GM12878 (cell line): Measurements from ENCODE around the gene THADA. TPM values are rescaled to one million over a fixed set of nuclear protein-coding genes. Genes with fewer than 3 reads are reported as not detected.

Experiments
- ATAC-seq: fragments of 200-7000 bp; cut with Tn5 transposase; 3 replicates; pipeline ENCODE4 v1.9.1; 2020; ENCODE audit warnings: mild to moderate bottlenecking, moderate library complexity
- BruUV-seq: library from RNA; stranded (reverse); fragments of 400-500 nt; replicated peaks from 2 replicates; lab custom pipeline; 2021; lab: Mats Ljungman, UMichigan
- CTCF ChIA-PET: fragments of 300-600 bp; sonication (Branson Sonifier 250); formaldehyde crosslinking; extraction: SDS; loops from one replicate; lab custom pipeline; 2021; ENCODE audit warnings: inconsistent platforms; lab: Yijun Ruan, JAX
- POLR2A ChIA-PET: fragments of 350-600 bp; formaldehyde crosslinking; extraction: SDS; loops from one replicate; lab custom pipeline; 2021; ENCODE audit warnings: inconsistent platforms; lab: Charles Lee
- RAD21 ChIA-PET: fragments of 300-600 bp; sonication (Branson Sonifier 250); formaldehyde crosslinking; loops from one replicate; lab custom pipeline; 2023; ENCODE audit warnings: antibody characterized with exemption; ENCODE audit not compliant: unreplicated experiment; lab: Charles Lee
- SMC1A ChIA-PET: fragments of 300-600 bp; sonication (Branson Sonifier 250); formaldehyde crosslinking; loops from one replicate; lab custom pipeline; 2023; ENCODE audit not compliant: unreplicated experiment, uncharacterized antibody; lab: Charles Lee
- DNase-seq: peaks from one replicate; pipeline ENCODE4 v3.0.0-alpha.2; 2011; ENCODE audit warnings: low read depth, low spot score
- FAIRE-seq: peaks from 3 replicates; lab custom pipeline; 2011; peaks lifted over from hg19 to GRCh38; lab: Jason Lieb, UNC
- H2AFZ ChIP-seq: 2 replicates; pipeline ENCODE4 v1.6.0; 2011; ENCODE audit warnings: low read depth, low read length, control low read depth; ENCODE audit not compliant: control insufficient read depth
- H3K27ac ChIP-seq: 2 replicates; pipeline ENCODE4 v1.5.1; 2011; ENCODE audit warnings: control low read depth; ENCODE audit not compliant: control insufficient read depth, insufficient read depth
- H3K27me3 ChIP-seq, 2 experiments: replicated peaks in 1 of 2; 2 replicates each; pipeline versions ENCODE4 v1.6.0 to v1.6.1; 2011; ENCODE audit warnings: low read length in 1 of 2; ENCODE audit not compliant: control insufficient read depth in 2 of 2, insufficient read depth in 2 of 2
- H3K36me3 ChIP-seq, 2 experiments: 2 replicates each; pipeline ENCODE4 v1.5.1; 2011; ENCODE audit warnings: low read length in 1 of 2; ENCODE audit not compliant: control insufficient read depth in 2 of 2, insufficient read depth in 2 of 2
- H3K4me1 ChIP-seq: 2 replicates; pipeline ENCODE4 v1.6.1; 2011; ENCODE audit warnings: mild to moderate bottlenecking, low read length, moderate library complexity, mixed read lengths; ENCODE audit not compliant: control insufficient read depth, insufficient read depth
- H3K4me2 ChIP-seq: 2 replicates; pipeline ENCODE4 v1.6.0; 2011; ENCODE audit warnings: control low read depth; ENCODE audit not compliant: control insufficient read depth, insufficient read depth
- H3K4me3 ChIP-seq: fragments of 200-600 bp; sonication (generic); 2 replicates; pipeline ENCODE4 v1.5.1; 2016
- H3K79me2 ChIP-seq: 2 replicates; pipeline ENCODE4 v1.6.0; 2011; ENCODE audit warnings: low read length; ENCODE audit not compliant: control insufficient read depth, insufficient read depth
- H3K9ac ChIP-seq: 2 replicates; pipeline ENCODE4 v1.8.0; 2011; ENCODE audit warnings: low read length, control low read depth, mixed read lengths; ENCODE audit not compliant: control insufficient read depth, insufficient read depth
- H3K9me3 ChIP-seq: replicated peaks from 3 replicates; pipeline ENCODE4 v1.5.1; 2011; ENCODE audit warnings: mild to moderate bottlenecking, low read length; ENCODE audit not compliant: control insufficient read depth, insufficient read depth
- H4K20me1 ChIP-seq: 2 replicates; pipeline ENCODE4 v1.6.0; 2011; ENCODE audit not compliant: control insufficient read depth, insufficient read depth
- MTA3 ChIP-seq: IDR thresholded peaks from 2 replicates; pipeline ENCODE4 v1.6.1; 2012; ENCODE audit warnings: low read length, inconsistent platforms, borderline replicate concordance
- MXI1 ChIP-seq: fragments of 150-350 bp; IDR thresholded peaks from 2 replicates; pipeline ENCODE4 v1.6.1; 2011; ENCODE audit warnings: low read depth, mild to moderate bottlenecking, inconsistent platforms, low read length, improper control_type of control experiment
- MYB ChIP-seq: fragments of 150-350 bp; IDR thresholded peaks from 2 replicates; pipeline ENCODE4 v1.6.1; 2014; ENCODE audit warnings: mild to moderate bottlenecking, low read depth, low read length, borderline replicate concordance
- PML ChIP-seq: IDR thresholded peaks from 2 replicates; pipeline ENCODE4 v1.6.1; 2012; ENCODE audit warnings: low read length, inconsistent platforms
- RAD21 ChIP-seq: IDR thresholded peaks from 2 replicates; pipeline ENCODE4 v1.6.1; 2011; ENCODE audit warnings: mild to moderate bottlenecking, low read depth, low read length, moderate library complexity; ENCODE audit not compliant: insufficient read depth
- RELA ChIP-seq: fragments of 450-650 bp; IDR thresholded peaks from 2 replicates; pipeline ENCODE4 v1.8.0; 2014; ENCODE audit warnings: borderline replicate concordance; ENCODE audit not compliant: partially characterized antibody
- SMARCA5 ChIP-seq: fragments of 450-650 bp; IDR thresholded peaks from 2 replicates; pipeline ENCODE4 v1.6.1; 2017; ENCODE audit warnings: mild to moderate bottlenecking
- TBL1XR1 ChIP-seq: IDR thresholded peaks from 2 replicates; pipeline ENCODE4 v1.6.1; 2012; ENCODE audit warnings: low read depth, low read length, improper control_type of control experiment
- YY1 ChIP-seq: IDR thresholded peaks from 2 replicates; pipeline ENCODE4 v1.6.1; 2011; ENCODE audit warnings: low read depth, mild to moderate bottlenecking, low read length
- WGBS: methylation state at CpG from one replicate; pipeline ENCODE4 v1.1.6; 2016; ENCODE audit warnings: low lambda C conversion rate; ENCODE audit not compliant: insufficient replicate concordance, insufficient coverage; ENCODE audit errors: missing lambda C conversion rate; 5-methylcytosine and 5-hydroxymethylcytosine counted together
- in situ Hi-C: fragments of 300-500 bp; cut with MboI; formaldehyde crosslinking; loops from 9 replicates; pipeline ENCODE4 v1.14.3; 2018; ENCODE audit warnings: mixed read lengths
- intact Hi-C: fragments of 100-400 bp; cut with micrococcal nuclease; formaldehyde crosslinking; loops from one replicate; pipeline ENCODE4 v1.14.2; 2022; ENCODE audit not compliant: unreplicated experiment
- polyA plus RNA-seq, 11 experiments: library from polyadenylated mRNA; depleted of rRNA in 4 of 11; unstranded in 6 of 11; stranded (reverse) in 5 of 11; fragments of >200 nt; fragmentation: Nextera tagmentation in 4 of 11; fragmentation: Illumina TruSeq in 1 of 11; extraction: Ambion mirVana in 4 of 11; extraction: Trizol in 1 of 11; gene quantifications; 1 replicate in 1 of 11; 2 replicates in 10 of 11; pipeline versions ENCODE4 v1.2.1 to v1.2.3, GENCODE V29; 2011 to 2016; ENCODE audit warnings: inconsistent platforms in 2 of 11, missing spikeins in 2 of 11, low read depth in 1 of 11
- total RNA-seq, 4 experiments: library from RNA; depleted of rRNA in 3 of 4; stranded (reverse); fragments of >200 nt in 3 of 4; fragmentation: Illumina TruSeq in 1 of 4; extraction: Trizol in 1 of 4; gene quantifications; 2 replicates each; pipeline versions ENCODE4 v1.2.1 to v1.2.3, GENCODE V29; 2013 to 2021
- TF ChIP-seq, protein P1 (sequence below): fragments of 450-650 bp; IDR thresholded peaks from 2 replicates; pipeline ENCODE4 v1.6.1; 2016; ENCODE audit warnings: mild to moderate bottlenecking
- TF ChIP-seq, protein P2 (sequence below), 3 experiments: IDR thresholded peaks in 2 of 3; conservative IDR thresholded peaks in 1 of 3; 2 replicates each; pipeline ENCODE4 v1.5.1; 2011; ENCODE audit warnings: low read depth in 3 of 3, low read length in 3 of 3, mild to moderate bottlenecking in 3 of 3, control low read depth in 2 of 3, moderate library complexity in 2 of 3, inconsistent platforms in 1 of 3, mixed read lengths in 1 of 3; ENCODE audit not compliant: control insufficient read depth in 2 of 3, insufficient read depth in 1 of 3; ENCODE audit errors: extremely low read depth in 1 of 3
- TF ChIP-seq, protein P3 (sequence below): fragments of 450-650 bp; IDR thresholded peaks from 2 replicates; pipeline ENCODE4 v1.6.1; 2016; ENCODE audit warnings: mild to moderate bottlenecking

THADA gene
- total and polyA plus RNA-seq, 10 of the 15 experiments (the other 5 are each of a cell fraction or from before 2014, with no cell fraction given) = 14.6 to 33.2 (median 23.2) TPM

DNA sequence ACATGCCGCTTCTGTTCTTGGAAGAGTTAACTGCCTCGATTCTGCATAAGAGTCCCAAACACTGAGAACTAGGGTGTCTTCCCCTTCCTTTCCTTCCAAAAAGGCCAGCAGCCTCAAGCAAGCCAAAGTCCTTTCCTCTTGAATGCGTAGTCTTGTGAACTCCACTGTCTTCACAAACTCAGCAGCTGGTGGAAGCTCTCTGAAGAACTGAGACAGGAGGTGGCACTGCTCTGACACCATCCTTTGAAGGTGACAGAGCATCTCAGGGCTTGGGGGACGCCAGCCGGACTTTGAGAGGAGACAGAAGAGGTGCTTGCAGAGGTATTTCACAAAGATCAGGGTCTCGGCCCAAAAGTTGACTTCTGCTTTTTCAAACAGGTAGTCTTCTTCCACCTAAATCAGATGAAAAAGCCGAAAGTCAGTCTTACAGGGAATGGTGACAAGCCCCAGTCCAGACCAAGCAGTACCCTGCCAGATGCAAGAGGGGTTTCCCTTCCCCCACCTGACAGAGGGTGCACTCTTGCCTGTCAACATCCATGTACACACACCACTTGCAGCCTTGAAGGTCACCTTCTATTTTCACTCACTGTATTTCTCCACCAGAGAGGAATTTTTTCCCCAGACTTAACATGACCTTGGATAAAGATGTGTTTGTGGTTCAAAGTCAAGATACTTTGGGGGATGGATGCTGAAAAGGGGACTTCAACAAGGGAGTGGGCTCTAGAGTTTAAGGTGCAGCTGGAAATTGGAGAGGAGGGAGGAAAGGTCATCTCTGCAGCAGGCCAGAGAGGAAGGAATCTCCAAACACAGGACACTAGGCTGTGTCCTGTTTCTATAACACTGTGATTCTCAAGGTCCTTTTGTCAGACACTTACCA lies 364.6 kb downstream of the THADA start:
- POLR2A ChIA-PET = no interaction called here
- ATAC-seq (no peak), FAIRE-seq (no peak), DNase-seq (no peak)
- H3K4me1 ChIP-seq = peaks cover 26% of the 10 kb centered on the region
- peaks cover 17% of the 10 kb centered on the region for H3K79me2 ChIP-seq
- no TSS peak for BruUV-seq
- no peak overlapping the region for H3K4me2 ChIP-seq
- H3K9me3 ChIP-seq = no peaks in the 10 kb centered on the region
- in situ Hi-C loops = loop anchor here (5.0 kb wide), 3 partner anchors 104 to 284 kb away; no protein-coding TSS in a partner anchor
- CTCF ChIA-PET = interaction anchor here (1.0 to 5.2 kb wide), 4 partner anchors 10 to 346 kb away, joined by 3 to 128 read pairs (median 23); no protein-coding TSS in a partner anchor
- H3K9ac ChIP-seq = no peak overlapping the region
- intact Hi-C loops = no loop called here
- RAD21 ChIA-PET = interaction anchor here (5.8 kb wide), 1 partner anchor 254 kb away, joined by 114 read pairs; no protein-coding TSS in a partner anchor
- no peak overlapping the region for H3K4me3 ChIP-seq
- H2AFZ ChIP-seq = no peak overlapping the region
- H3K27ac ChIP-seq = no peak overlapping the region
- no peaks in the 10 kb centered on the region for H4K20me1 ChIP-seq
- SMC1A ChIA-PET = interaction anchor here (0.6 to 7.2 kb wide), 5 partner anchors 57 to 307 kb away, joined by 3 to 170 read pairs (median 36); no protein-coding TSS in a partner anchor
- H3K36me3 ChIP-seq = peaks cover 0 to 3% of the 10 kb centered on the region in 2 experiments; a peak in 2 of 4 replicates
- 90% methylated on average over 7 of the region's 7 CpGs for WGBS
- no peaks in the 10 kb centered on the region for H3K27me3 ChIP-seq
- TF ChIP-seq, protein P1, sequence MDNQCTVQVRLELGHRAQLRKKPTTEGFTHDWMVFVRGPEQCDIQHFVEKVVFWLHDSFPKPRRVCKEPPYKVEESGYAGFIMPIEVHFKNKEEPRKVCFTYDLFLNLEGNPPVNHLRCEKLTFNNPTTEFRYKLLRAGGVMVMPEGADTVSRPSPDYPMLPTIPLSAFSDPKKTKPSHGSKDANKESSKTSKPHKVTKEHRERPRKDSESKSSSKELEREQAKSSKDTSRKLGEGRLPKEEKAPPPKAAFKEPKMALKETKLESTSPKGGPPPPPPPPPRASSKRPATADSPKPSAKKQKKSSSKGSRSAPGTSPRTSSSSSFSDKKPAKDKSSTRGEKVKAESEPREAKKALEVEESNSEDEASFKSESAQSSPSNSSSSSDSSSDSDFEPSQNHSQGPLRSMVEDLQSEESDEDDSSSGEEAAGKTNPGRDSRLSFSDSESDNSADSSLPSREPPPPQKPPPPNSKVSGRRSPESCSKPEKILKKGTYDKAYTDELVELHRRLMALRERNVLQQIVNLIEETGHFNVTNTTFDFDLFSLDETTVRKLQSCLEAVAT = no peak
- TF ChIP-seq RAD21 = 0 out of 2 replicates have a peak, but pooled peaks have one; percentile 15
- TF ChIP-seq TBL1XR1 = no peak
- TF ChIP-seq MTA3 = no peak
- TF ChIP-seq YY1 = no peak
- TF ChIP-seq MXI1 = no peak
- no peak for TF ChIP-seq SMARCA5
- TF ChIP-seq, protein P2, sequence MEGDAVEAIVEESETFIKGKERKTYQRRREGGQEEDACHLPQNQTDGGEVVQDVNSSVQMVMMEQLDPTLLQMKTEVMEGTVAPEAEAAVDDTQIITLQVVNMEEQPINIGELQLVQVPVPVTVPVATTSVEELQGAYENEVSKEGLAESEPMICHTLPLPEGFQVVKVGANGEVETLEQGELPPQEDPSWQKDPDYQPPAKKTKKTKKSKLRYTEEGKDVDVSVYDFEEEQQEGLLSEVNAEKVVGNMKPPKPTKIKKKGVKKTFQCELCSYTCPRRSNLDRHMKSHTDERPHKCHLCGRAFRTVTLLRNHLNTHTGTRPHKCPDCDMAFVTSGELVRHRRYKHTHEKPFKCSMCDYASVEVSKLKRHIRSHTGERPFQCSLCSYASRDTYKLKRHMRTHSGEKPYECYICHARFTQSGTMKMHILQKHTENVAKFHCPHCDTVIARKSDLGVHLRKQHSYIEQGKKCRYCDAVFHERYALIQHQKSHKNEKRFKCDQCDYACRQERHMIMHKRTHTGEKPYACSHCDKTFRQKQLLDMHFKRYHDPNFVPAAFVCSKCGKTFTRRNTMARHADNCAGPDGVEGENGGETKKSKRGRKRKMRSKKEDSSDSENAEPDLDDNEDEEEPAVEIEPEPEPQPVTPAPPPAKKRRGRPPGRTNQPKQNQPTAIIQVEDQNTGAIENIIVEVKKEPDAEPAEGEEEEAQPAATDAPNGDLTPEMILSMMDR (IDR thresholded peaks at IDR 0.05 in 2 of 3, conservative IDR thresholded peaks at IDR 0.05 in 1 of 3; ENCODE audit: control insufficient read depth in 2 of 3, extremely low read depth in 1 of 3, insufficient read depth in 1 of 3, low read depth in 3 of 3, low read length in 3 of 3) = 0 out of 6 replicates have a peak, but pooled peaks of 1 of the 3 experiments have one; percentile 10
- TF ChIP-seq MYB = no peak
- no peak for TF ChIP-seq PML
- TF ChIP-seq, protein P3, sequence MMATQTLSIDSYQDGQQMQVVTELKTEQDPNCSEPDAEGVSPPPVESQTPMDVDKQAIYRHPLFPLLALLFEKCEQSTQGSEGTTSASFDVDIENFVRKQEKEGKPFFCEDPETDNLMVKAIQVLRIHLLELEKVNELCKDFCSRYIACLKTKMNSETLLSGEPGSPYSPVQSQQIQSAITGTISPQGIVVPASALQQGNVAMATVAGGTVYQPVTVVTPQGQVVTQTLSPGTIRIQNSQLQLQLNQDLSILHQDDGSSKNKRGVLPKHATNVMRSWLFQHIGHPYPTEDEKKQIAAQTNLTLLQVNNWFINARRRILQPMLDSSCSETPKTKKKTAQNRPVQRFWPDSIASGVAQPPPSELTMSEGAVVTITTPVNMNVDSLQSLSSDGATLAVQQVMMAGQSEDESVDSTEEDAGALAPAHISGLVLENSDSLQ = no peak
- no peak for TF ChIP-seq RELA
